Measurements from ENCODE around the gene LATS2.

The LATS2 gene

DNA sequence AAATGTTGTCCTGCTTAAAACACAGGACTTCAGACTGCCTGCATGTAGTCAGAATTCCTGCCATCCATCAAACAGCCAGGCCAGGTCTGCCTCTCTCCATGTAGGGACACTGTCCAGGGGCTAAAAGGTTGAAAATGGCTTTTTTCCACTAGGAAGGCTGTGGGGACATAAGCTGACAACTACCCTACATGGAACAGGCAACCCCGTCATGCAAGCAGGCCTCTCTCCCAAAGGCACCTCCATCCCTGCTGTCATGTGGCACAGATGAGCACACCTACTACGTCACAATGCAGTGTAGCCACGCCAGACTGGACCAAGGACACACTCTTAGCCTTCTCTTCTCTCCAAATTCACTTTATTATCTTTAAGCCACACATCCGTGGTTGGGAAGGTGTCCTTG, 40.8 kb downstream of the LATS2 start:
- Histone ChIP-seq H2BK120ac (ENCODE audit: low read depth, low read length) (no peak overlapping the region), H3K27ac (replicated peaks; ENCODE audit: low read length) (no peak overlapping the region), H3K36me3 (replicated peaks in 1 of 2; ENCODE audit: control insufficient read depth in 2 of 2, insufficient read depth in 2 of 2, low read length in 2 of 2) (peaks cover 4 to 7% of the 10 kb centered on the region in 2 donors), H3K79me1 (ENCODE audit: low read depth, low read length) (peaks cover 2% of the 10 kb centered on the region), H2AFZ (ENCODE audit: low read length) (no peak overlapping the region), H3K18ac (ENCODE audit: low read length) (no peak overlapping the region), H3K4ac (ENCODE audit: low read length) (no peak overlapping the region), H3K14ac (ENCODE audit: low read length) (no peak overlapping the region), H2BK15ac (ENCODE audit: low read length) (no peak overlapping the region), H2AK5ac (ENCODE audit: low read depth, low read length) (no peak overlapping the region), H2BK5ac (ENCODE audit: low read length) (no peak overlapping the region), H2BK12ac (ENCODE audit: low read length) (no peak overlapping the region), H4K8ac (ENCODE audit: low read depth, low read length) (no peak overlapping the region), H3K4me2 (ENCODE audit: insufficient read depth, low read length, poor library complexity, severe bottlenecking) (no peak overlapping the region), H3K4me3 (ENCODE audit: low read length in 2 of 2) (no peak overlapping the region), H4K91ac (ENCODE audit: low read depth, low read length, poor library complexity) (no peak overlapping the region), H3K4me1 (ENCODE audit: control insufficient read depth in 2 of 2, insufficient read depth in 1 of 2, low read depth in 1 of 2, low read length in 2 of 2) (no peaks in the 10 kb centered on the region), H3K9me3 (replicated peaks in 1 of 2; ENCODE audit: control insufficient read depth in 2 of 2, insufficient read depth in 1 of 2, low read depth in 1 of 2, low read length in 2 of 2) (no peaks in the 10 kb centered on the region), H3K23ac (ENCODE audit: low read depth, low read length, poor library complexity) (no peak overlapping the region), H3K9ac (ENCODE audit: low read depth, low read length, poor library complexity) (no peak overlapping the region), H3K27me3 (ENCODE audit: control insufficient read depth in 3 of 3, insufficient read depth in 3 of 3, low read depth in 1 of 3, low read length in 3 of 3) (no peaks in the 10 kb centered on the region)
- WGBS, 2 donors (ENCODE audit: extremely low coverage in 2 of 2, insufficient read length in 2 of 2, insufficient replicate concordance in 1 of 2): no CpG with 5 or more reads among the region's 4 CpGs
- DNase-seq (ENCODE audit: low spot score): no peak

DNA sequence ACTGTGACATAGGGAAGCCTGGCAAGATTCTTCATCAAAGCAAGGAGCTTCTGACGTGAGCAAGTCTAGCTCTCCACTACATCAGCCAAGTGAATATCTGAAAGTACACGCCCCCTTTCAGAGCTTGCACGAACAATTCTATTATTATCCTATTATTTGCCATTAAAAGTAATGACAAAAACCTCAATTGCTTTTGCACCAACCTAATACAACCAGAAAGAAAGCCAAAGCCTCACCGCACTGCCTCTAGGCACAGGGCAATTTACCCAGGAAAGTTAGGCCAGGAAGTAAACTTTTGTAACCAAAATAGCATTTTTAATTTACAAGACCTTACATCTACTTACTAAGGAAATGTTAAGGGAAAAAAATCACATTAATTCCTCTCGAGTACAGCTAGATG, 41.2 kb downstream of the LATS2 start:
- Histone ChIP-seq H2AK5ac (ENCODE audit: low read depth, low read length) (no peak overlapping the region), H2BK15ac (ENCODE audit: low read length) (no peak overlapping the region), H3K4ac (ENCODE audit: low read length) (no peak overlapping the region), H3K4me1 (ENCODE audit: control insufficient read depth in 2 of 2, insufficient read depth in 1 of 2, low read depth in 1 of 2, low read length in 2 of 2) (no peaks in the 10 kb centered on the region), H2BK120ac (ENCODE audit: low read depth, low read length) (no peak overlapping the region), H3K9me3 (replicated peaks in 1 of 2; ENCODE audit: control insufficient read depth in 2 of 2, insufficient read depth in 1 of 2, low read depth in 1 of 2, low read length in 2 of 2) (no peaks in the 10 kb centered on the region), H3K27me3 (ENCODE audit: control insufficient read depth in 3 of 3, insufficient read depth in 3 of 3, low read depth in 1 of 3, low read length in 3 of 3) (no peaks in the 10 kb centered on the region), H3K36me3 (replicated peaks in 1 of 2; ENCODE audit: control insufficient read depth in 2 of 2, insufficient read depth in 2 of 2, low read length in 2 of 2) (peaks cover 3 to 4% of the 10 kb centered on the region in 2 donors), H2BK5ac (ENCODE audit: low read length) (no peak overlapping the region), H3K14ac (ENCODE audit: low read length) (no peak overlapping the region), H3K4me3 (ENCODE audit: low read length in 2 of 2) (no peak overlapping the region), H4K91ac (ENCODE audit: low read depth, low read length, poor library complexity) (no peak overlapping the region), H3K4me2 (ENCODE audit: insufficient read depth, low read length, poor library complexity, severe bottlenecking) (no peak overlapping the region), H2AFZ (ENCODE audit: low read length) (no peak overlapping the region), H2BK12ac (ENCODE audit: low read length) (no peak overlapping the region), H3K27ac (replicated peaks; ENCODE audit: low read length) (no peak overlapping the region), H3K79me1 (ENCODE audit: low read depth, low read length) (peaks cover 2% of the 10 kb centered on the region), H3K23ac (ENCODE audit: low read depth, low read length, poor library complexity) (no peak overlapping the region), H3K18ac (ENCODE audit: low read length) (no peak overlapping the region), H4K8ac (ENCODE audit: low read depth, low read length) (no peak overlapping the region), H3K9ac (ENCODE audit: low read depth, low read length, poor library complexity) (no peak overlapping the region)
- WGBS, 2 donors (ENCODE audit: extremely low coverage in 2 of 2, insufficient read length in 2 of 2, insufficient replicate concordance in 1 of 2): no CpG with 5 or more reads among the region's 5 CpGs
- no peak for DNase-seq (ENCODE audit: low spot score)

DNA sequence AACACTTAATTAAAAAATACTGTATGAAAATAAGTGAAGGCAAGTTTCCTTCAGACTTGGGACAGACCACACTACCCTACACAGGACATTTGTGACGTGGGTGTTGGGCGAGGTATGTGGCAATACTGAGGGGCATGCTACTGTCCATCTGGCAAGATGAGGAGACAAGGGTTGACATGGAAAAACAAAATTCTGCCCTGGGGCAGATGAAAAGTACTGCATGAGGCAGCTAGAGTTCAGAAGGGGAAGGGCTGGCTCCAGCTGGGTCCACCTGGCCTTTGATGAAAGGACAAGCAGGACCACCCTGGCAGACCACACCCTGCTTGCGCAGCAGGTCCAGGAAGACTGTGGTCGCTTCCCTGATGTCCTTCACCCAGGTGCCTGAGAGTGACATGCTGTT, 43.2 kb downstream of the LATS2 start:
- Histone ChIP-seq H3K9me3 (replicated peaks in 1 of 2; ENCODE audit: control insufficient read depth in 2 of 2, insufficient read depth in 1 of 2, low read depth in 1 of 2, low read length in 2 of 2) (no peaks in the 10 kb centered on the region), H2BK12ac (ENCODE audit: low read length) (no peak overlapping the region), H3K4ac (ENCODE audit: low read length) (no peak overlapping the region), H3K14ac (ENCODE audit: low read length) (no peak overlapping the region), H3K23ac (ENCODE audit: low read depth, low read length, poor library complexity) (no peak overlapping the region), H2BK120ac (ENCODE audit: low read depth, low read length) (no peak overlapping the region), H3K4me3 (ENCODE audit: low read length in 2 of 2) (no peak overlapping the region), H3K18ac (ENCODE audit: low read length) (no peak overlapping the region), H4K8ac (ENCODE audit: low read depth, low read length) (no peak overlapping the region), H3K79me1 (ENCODE audit: low read depth, low read length) (peaks cover 2% of the 10 kb centered on the region), H2AFZ (ENCODE audit: low read length) (no peak overlapping the region), H2BK15ac (ENCODE audit: low read length) (no peak overlapping the region), H3K4me2 (ENCODE audit: insufficient read depth, low read length, poor library complexity, severe bottlenecking) (no peak overlapping the region), H3K4me1 (ENCODE audit: control insufficient read depth in 2 of 2, insufficient read depth in 1 of 2, low read depth in 1 of 2, low read length in 2 of 2) (peaks cover 4 to 5% of the 10 kb centered on the region in 2 donors), H3K27me3 (ENCODE audit: control insufficient read depth in 3 of 3, insufficient read depth in 3 of 3, low read depth in 1 of 3, low read length in 3 of 3) (no peaks in the 10 kb centered on the region), H3K36me3 (replicated peaks in 1 of 2; ENCODE audit: control insufficient read depth in 2 of 2, insufficient read depth in 2 of 2, low read length in 2 of 2) (peaks cover 4 to 9% of the 10 kb centered on the region in 2 donors), H4K91ac (ENCODE audit: low read depth, low read length, poor library complexity) (no peak overlapping the region), H2AK5ac (ENCODE audit: low read depth, low read length) (no peak overlapping the region), H3K27ac (replicated peaks; ENCODE audit: low read length) (no peak overlapping the region), H3K9ac (ENCODE audit: low read depth, low read length, poor library complexity) (no peak overlapping the region), H2BK5ac (ENCODE audit: low read length) (no peak overlapping the region)
- WGBS, 2 donors (ENCODE audit: extremely low coverage in 2 of 2, insufficient read length in 2 of 2, insufficient replicate concordance in 1 of 2): no CpG with 5 or more reads among the region's 4 CpGs
- no peak for DNase-seq (ENCODE audit: low spot score)

DNA sequence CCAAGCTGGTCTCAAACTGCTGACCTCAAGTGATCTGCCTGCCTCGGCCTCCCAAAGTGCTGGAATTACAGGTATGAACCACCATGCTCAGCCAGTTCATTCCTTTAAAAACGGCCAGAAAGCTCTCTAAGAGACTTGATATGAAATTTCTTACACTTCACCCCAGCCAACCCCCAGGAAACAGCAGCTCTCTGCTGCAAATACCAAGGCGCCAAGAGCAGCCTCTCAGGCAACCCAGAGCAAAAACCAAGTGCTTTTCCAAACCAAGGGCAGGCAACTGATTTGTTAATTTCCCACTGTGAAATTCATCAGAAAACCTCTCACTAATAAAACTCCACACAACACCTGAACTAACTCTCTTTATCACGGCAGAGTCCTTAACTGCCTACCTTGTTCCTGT, 44.9 kb downstream of the LATS2 start:
- no peak overlapping the region for H3K4ac ChIP-seq (ENCODE audit: low read length)
- no peak overlapping the region for H4K8ac ChIP-seq (ENCODE audit: low read depth, low read length)
- H2BK15ac ChIP-seq (ENCODE audit: low read length): no peak overlapping the region
- no peak overlapping the region for H4K91ac ChIP-seq (ENCODE audit: low read depth, low read length, poor library complexity)
- no peak overlapping the region for H3K14ac ChIP-seq (ENCODE audit: low read length)
- no peak overlapping the region for H3K23ac ChIP-seq (ENCODE audit: low read depth, low read length, poor library complexity)
- no CpG with 5 or more reads among the region's 4 CpGs for WGBS, 2 donors (ENCODE audit: extremely low coverage in 2 of 2, insufficient read length in 2 of 2, insufficient replicate concordance in 1 of 2)
- DNase-seq (ENCODE audit: low spot score): no peak
- H2AFZ ChIP-seq (ENCODE audit: low read length): no peak overlapping the region
- H3K79me1 ChIP-seq (ENCODE audit: low read depth, low read length): peaks cover 2% of the 10 kb centered on the region
- H2AK5ac ChIP-seq (ENCODE audit: low read depth, low read length): no peak overlapping the region
- H2BK12ac ChIP-seq (ENCODE audit: low read length): no peak overlapping the region
- H3K4me2 ChIP-seq (ENCODE audit: insufficient read depth, low read length, poor library complexity, severe bottlenecking): no peak overlapping the region
- no peak overlapping the region for H3K9ac ChIP-seq (ENCODE audit: low read depth, low read length, poor library complexity)
- peaks cover 4 to 5% of the 10 kb centered on the region in 2 donors for H3K4me1 ChIP-seq (ENCODE audit: control insufficient read depth in 2 of 2, insufficient read depth in 1 of 2, low read depth in 1 of 2, low read length in 2 of 2)
- H3K4me3 ChIP-seq (ENCODE audit: low read length in 2 of 2): no peak overlapping the region
- no peaks in the 10 kb centered on the region for H3K9me3 ChIP-seq (replicated peaks in 1 of 2; ENCODE audit: control insufficient read depth in 2 of 2, insufficient read depth in 1 of 2, low read depth in 1 of 2, low read length in 2 of 2)
- no peak overlapping the region for H2BK120ac ChIP-seq (ENCODE audit: low read depth, low read length)
- H3K18ac ChIP-seq (ENCODE audit: low read length): no peak overlapping the region
- H3K27me3 ChIP-seq (ENCODE audit: control insufficient read depth in 3 of 3, insufficient read depth in 3 of 3, low read depth in 1 of 3, low read length in 3 of 3): no peaks in the 10 kb centered on the region
- H2BK5ac ChIP-seq (ENCODE audit: low read length): no peak overlapping the region
- H3K36me3 ChIP-seq (replicated peaks in 1 of 2; ENCODE audit: control insufficient read depth in 2 of 2, insufficient read depth in 2 of 2, low read length in 2 of 2): peaks cover 3 to 13% of the 10 kb centered on the region in 2 donors
- no peak overlapping the region for H3K27ac ChIP-seq (replicated peaks; ENCODE audit: low read length)
